Stomach (tissue), 4 donors: ENCODE measurements around the gene DIDO1.

ENCODE experiments used
- CTCF ChIP-seq, 7 experiments: fragments of 450-650 bp in 4 of 7; fragments of 200-600 bp in 3 of 7; sonication (generic) in 3 of 7; IDR thresholded peaks; one replicate each; pipeline ENCODE4 v1.5.1; 2016 to 2019; ENCODE audit warnings: antibody characterized with exemption in 7 of 7, control low read depth in 2 of 7, mild to moderate bottlenecking in 1 of 7
- EP300 ChIP-seq: sonication (generic); formaldehyde crosslinking; IDR thresholded peaks from one replicate; pipeline ENCODE4 v1.6.1; 2017; ENCODE audit warnings: antibody characterized with exemption
- POLR2A ChIP-seq, 4 donors: fragments of 450-650 bp; IDR thresholded peaks; one replicate each; pipeline ENCODE4 v1.6.1; 2016; ENCODE audit warnings: antibody characterized with exemption in 4 of 4, control low read depth in 2 of 4, mild to moderate bottlenecking in 1 of 4, moderate library complexity in 1 of 4

GRCh38 chr20:62849431-62849830 is 76.9 kb downstream of the DIDO1 start:
- no peak for TF ChIP-seq CTCF (IDR thresholded peaks at IDR 0.05)
- TF ChIP-seq POLR2A (IDR thresholded peaks at IDR 0.05): no peak
- no peak for TF ChIP-seq EP300
